Measurements from ENCODE around the gene MTRFR. TPM values are rescaled to one million over a fixed set of nuclear protein-coding genes. Genes with fewer than 3 reads are reported as not detected.

Gene MTRFR
- total RNA-seq, 2 experiments from 2014 or later: 27.7 to 27.8 TPM

GRCh38 chr12:123266679-123267277, 33.5 kb downstream of the MTRFR start:
- H3K9me3 Mint-ChIP-seq: no peaks in the 10 kb centered on the region
- intact Hi-C loops (cut with micrococcal nuclease): no loop called here
- no peaks in the 10 kb centered on the region for H3K27me3 Mint-ChIP-seq (ENCODE audit: low read depth)
- H3K4me1 Mint-ChIP-seq (ENCODE audit: low read depth): peaks cover 20% of the 10 kb centered on the region
- CTCF ChIA-PET: interaction anchor here (0.6 to 1.4 kb wide), 2 partner anchors 31 to 76 kb away, joined by 3 read pairs; no protein-coding TSS in a partner anchor
- peaks cover 4% of the 10 kb centered on the region for H3K36me3 Mint-ChIP-seq (ENCODE audit: low read depth)
- no peak for DNase-seq
- H3K27ac Mint-ChIP-seq: no peak overlapping the region
- no peak overlapping the region for H3K4me3 Mint-ChIP-seq

DNA sequence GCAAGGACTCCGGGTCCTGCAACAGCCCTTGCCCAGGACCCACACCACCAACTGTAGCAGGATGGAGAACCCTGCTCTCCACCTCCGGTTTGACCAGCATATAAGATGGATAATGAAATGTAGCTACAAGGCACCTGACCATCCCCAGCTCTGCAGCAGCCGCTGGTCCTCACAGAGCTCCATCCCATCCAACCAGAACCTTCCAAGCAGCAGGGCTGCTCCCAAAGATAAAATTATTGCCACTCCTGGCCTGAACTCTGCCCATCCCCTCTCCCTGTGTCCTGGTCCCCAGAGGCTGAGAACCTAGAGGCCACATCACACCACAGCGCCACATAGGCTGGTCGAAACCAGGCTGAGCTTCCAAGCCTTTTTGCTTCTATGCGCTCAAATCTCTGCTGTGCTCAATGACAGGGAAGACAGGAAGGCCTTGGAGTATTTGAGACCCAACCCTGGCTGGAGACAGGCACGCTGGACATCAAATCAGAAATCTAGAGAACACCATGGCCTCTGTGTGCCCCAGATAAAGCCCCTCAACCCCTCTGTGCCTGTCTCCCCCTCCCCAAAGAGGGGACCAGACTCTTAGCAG, 34.2 kb downstream of the MTRFR start:
- intact Hi-C loops (cut with micrococcal nuclease): no loop called here
- no peak overlapping the region for H3K27ac Mint-ChIP-seq
- CTCF ChIA-PET: interaction anchor here (0.6 to 0.9 kb wide), 2 partner anchors 25 to 76 kb away, joined by 3 read pairs; no protein-coding TSS in a partner anchor

GRCh38 chr12:123267991-123268843, 35.0 kb downstream of the MTRFR start:
- Mint-ChIP-seq H3K4me3 (peak overlapping the region; percentile 52), H3K4me1 (ENCODE audit: low read depth) (peaks cover 23% of the 10 kb centered on the region), H3K9me3 (no peaks in the 10 kb centered on the region), H3K36me3 (ENCODE audit: low read depth) (peaks cover 3% of the 10 kb centered on the region), H3K27ac (peak overlapping the region; percentile 56), H3K27me3 (ENCODE audit: low read depth) (no peaks in the 10 kb centered on the region)
- no peak for DNase-seq
- intact Hi-C loops (cut with micrococcal nuclease): no loop called here
- CTCF ChIA-PET: interaction anchor here (0.9 to 1.4 kb wide), 2 partner anchors 26 to 97 kb away, joined by 3 to 4 read pairs; no protein-coding TSS in a partner anchor

More for the DNA sequence above, 34.2 kb downstream of the MTRFR start:
- DNase-seq: no peak
- Mint-ChIP-seq H3K9me3 (no peaks in the 10 kb centered on the region), H3K36me3 (ENCODE audit: low read depth) (peaks cover 4% of the 10 kb centered on the region), H3K4me1 (ENCODE audit: low read depth) (peaks cover 23% of the 10 kb centered on the region), H3K27me3 (ENCODE audit: low read depth) (no peaks in the 10 kb centered on the region), H3K4me3 (no peak overlapping the region)

- intact Hi-C loops (cut with micrococcal nuclease): no loop called here
- H3K4me1 Mint-ChIP-seq (ENCODE audit: low read depth): peaks cover 23% of the 10 kb centered on the region
- CTCF ChIA-PET: interaction anchor here (1.4 to 1.6 kb wide), 2 partner anchors 31 to 97 kb away, joined by 4 to 10 read pairs; no protein-coding TSS in a partner anchor
- H3K9me3 Mint-ChIP-seq: no peaks in the 10 kb centered on the region
- no peaks in the 10 kb centered on the region for H3K27me3 Mint-ChIP-seq (ENCODE audit: low read depth)
- H3K4me3 Mint-ChIP-seq: peak overlapping the region; percentile 52
- no peak for DNase-seq
- no peak overlapping the region for H3K27ac Mint-ChIP-seq
- peaks cover 3% of the 10 kb centered on the region for H3K36me3 Mint-ChIP-seq (ENCODE audit: low read depth)
Measured at GRCh38 chr12:123268850-123269249, 35.6 kb downstream of the MTRFR start.

DNA sequence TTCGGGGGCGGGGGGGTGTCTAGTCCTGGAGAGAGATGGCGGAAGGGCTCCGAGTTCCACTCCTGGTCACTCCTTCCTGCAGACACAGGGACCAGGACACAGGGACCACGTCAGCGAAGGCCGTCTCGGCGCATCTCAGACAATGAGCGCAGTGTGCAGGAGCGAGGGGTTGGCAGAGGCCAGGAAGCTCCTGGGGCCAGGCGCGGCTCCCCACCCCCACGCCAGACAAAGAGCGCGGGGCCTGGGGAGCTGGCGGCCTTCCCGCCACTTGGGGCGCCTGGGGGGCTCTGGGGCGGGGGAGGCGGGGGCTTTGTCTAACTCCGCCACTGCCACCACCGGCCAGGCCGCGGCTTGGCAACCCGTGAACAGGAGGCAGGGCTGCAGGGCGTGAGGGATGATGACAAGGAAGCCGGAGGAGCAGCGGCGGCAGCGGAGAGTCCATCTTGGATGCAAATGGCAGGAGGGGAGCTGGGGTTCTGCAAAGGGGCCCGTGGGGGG, 36.2 kb downstream of the MTRFR start:
- CTCF ChIA-PET: interaction anchor here (1.4 to 1.6 kb wide), 2 partner anchors 32 to 96 kb away, joined by 4 to 10 read pairs; no protein-coding TSS in a partner anchor
- no peaks in the 10 kb centered on the region for H3K9me3 Mint-ChIP-seq
- H3K27me3 Mint-ChIP-seq (ENCODE audit: low read depth): no peaks in the 10 kb centered on the region
- DNase-seq: peak; percentile 68
- peaks cover 1% of the 10 kb centered on the region for H3K36me3 Mint-ChIP-seq (ENCODE audit: low read depth)
- peak overlapping the region; percentile 84 for H3K4me3 Mint-ChIP-seq
- intact Hi-C loops (cut with micrococcal nuclease): no loop called here
- no peak overlapping the region for H3K27ac Mint-ChIP-seq
- peaks cover 23% of the 10 kb centered on the region for H3K4me1 Mint-ChIP-seq (ENCODE audit: low read depth)

DNA sequence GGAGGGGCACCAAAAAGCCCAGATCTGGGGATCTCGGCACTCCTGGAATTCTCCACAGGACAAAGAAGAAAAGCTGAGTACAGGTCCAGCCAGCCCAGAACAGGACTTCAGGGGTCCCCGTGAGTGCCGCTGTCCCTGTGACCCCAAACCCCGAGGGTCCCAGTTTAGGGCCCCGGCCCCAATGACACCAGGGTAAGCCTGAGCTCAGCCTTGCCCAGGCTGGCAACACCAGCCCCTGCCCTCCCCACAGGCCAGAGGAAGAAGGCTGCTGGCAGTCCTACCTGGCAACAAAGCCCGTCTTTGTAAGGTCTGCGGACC, 36.6 kb downstream of the MTRFR start:
- no peaks in the 10 kb centered on the region for H3K9me3 Mint-ChIP-seq
- H3K4me3 Mint-ChIP-seq: peak overlapping the region; percentile 84
- peaks cover 23% of the 10 kb centered on the region for H3K4me1 Mint-ChIP-seq (ENCODE audit: low read depth)
- peak overlapping the region; percentile 74 for H3K27ac Mint-ChIP-seq
- no peaks in the 10 kb centered on the region for H3K36me3 Mint-ChIP-seq (ENCODE audit: low read depth)
- no peaks in the 10 kb centered on the region for H3K27me3 Mint-ChIP-seq (ENCODE audit: low read depth)
- CTCF ChIA-PET: interaction anchor here (1.0 to 1.6 kb wide), 3 partner anchors 32 to 96 kb away, joined by 3 to 10 read pairs (median 4); no protein-coding TSS in a partner anchor
- intact Hi-C loops (cut with micrococcal nuclease): no loop called here
- no peak for DNase-seq

DNA sequence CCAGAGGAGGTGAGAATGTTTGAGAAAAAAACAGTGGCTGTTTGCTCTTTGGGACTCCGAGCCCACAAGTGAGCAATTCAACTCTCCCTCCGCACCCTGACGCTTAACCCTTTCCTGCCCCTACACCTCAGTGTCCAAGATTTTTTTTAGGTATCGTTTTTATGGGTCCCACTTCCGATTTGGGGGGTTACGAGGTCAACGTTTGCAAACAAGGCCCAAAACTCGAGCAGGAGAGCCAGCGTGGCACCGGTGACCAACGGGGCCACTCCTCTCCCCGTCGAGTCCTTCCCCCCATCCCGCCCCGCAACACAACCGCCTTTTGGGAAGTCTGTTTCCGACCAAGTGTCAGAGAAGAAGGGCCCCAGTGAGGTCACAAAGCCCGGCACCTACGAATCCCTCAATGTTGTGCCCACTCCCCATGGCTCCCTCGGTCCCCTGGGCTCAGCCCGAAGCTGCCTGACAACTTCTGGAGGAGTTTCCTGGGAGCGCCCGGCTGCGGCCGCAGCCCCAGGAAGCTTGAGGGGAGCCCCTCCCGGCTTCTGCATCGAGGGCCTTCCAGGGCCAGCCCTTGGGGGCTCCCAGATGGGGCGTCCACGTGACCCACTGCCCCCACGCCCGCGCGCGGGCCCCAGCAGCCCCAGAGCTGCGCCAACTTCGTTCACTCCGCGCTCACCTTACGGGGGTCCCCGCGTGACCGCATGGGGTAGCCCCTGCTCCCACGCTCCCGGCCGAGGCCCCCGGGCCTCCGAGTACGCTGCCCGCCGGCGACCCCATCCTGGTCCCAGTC, 37.2 kb downstream of the MTRFR start:
- H3K4me1 Mint-ChIP-seq (ENCODE audit: low read depth): peaks cover 23% of the 10 kb centered on the region
- peak overlapping the region; percentile 84 for H3K4me3 Mint-ChIP-seq
- no peaks in the 10 kb centered on the region for H3K9me3 Mint-ChIP-seq
- CTCF ChIA-PET: interaction anchor here (0.6 to 1.6 kb wide), 3 partner anchors 33 to 311 kb away, joined by 3 to 10 read pairs (median 3); no protein-coding TSS in a partner anchor
- intact Hi-C loops (cut with micrococcal nuclease): no loop called here
- peak; percentile 44 for DNase-seq
- no peaks in the 10 kb centered on the region for H3K27me3 Mint-ChIP-seq (ENCODE audit: low read depth)
- no peaks in the 10 kb centered on the region for H3K36me3 Mint-ChIP-seq (ENCODE audit: low read depth)
- H3K27ac Mint-ChIP-seq: peak overlapping the region; percentile 74

DNA sequence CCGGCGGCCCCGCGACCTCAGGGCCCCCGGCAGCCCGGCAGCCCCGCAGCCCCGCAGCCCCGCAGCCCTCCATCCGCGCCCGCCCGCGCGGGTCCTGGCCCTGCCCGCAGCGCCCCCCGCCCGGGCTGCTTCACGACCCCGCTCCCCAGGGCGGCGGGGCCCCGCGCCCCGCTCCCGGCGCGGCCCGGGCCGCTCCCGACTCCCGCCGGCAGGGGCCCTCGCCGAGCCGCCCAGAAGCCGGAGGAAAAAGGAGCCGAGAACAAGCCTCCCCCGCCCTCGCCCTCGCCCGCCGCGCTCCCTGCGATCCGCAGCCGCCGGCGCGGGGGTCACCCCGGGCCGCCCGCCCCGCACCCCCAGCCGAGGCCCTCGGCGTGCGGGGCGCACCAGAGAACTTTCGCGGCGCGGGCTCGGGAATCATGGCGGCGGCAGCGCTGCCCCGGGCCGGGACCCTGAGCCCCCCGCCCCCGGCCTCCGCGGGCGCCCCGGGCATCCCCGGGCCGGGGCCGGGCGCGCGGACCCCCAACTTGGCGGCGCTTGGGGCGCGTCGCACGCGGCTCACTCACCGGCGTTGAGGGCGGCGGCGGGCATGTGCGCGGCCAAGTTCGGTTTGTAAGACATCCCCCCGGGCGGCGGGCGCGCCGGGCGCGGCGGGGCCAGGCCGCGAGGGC, 37.9 kb downstream of the MTRFR start:
- CTCF ChIA-PET: interaction anchor here (1.0 kb wide), 1 partner anchor 95 kb away, joined by 3 read pairs; no protein-coding TSS in a partner anchor
- no peak overlapping the region for H3K4me3 Mint-ChIP-seq

GRCh38 chr12:123273166-123273565, 39.9 kb downstream of the MTRFR start:
- CTCF ChIA-PET: interaction anchor here (0.5 to 0.6 kb wide), 2 partner anchors 11 to 87 kb away, joined by 3 to 4 read pairs; no protein-coding TSS in a partner anchor
- Mint-ChIP-seq H3K9me3 (no peaks in the 10 kb centered on the region), H3K4me3 (peak overlapping the region; percentile 29), H3K27ac (no peak overlapping the region), H3K4me1 (ENCODE audit: low read depth) (peaks cover 24% of the 10 kb centered on the region), H3K27me3 (ENCODE audit: low read depth) (no peaks in the 10 kb centered on the region), H3K36me3 (ENCODE audit: low read depth) (no peaks in the 10 kb centered on the region)
- no peak for DNase-seq
- intact Hi-C loops (cut with micrococcal nuclease): no loop called here

More for the DNA sequence above, 37.9 kb downstream of the MTRFR start:
- no peaks in the 10 kb centered on the region for H3K36me3 Mint-ChIP-seq (ENCODE audit: low read depth)
- intact Hi-C loops (cut with micrococcal nuclease): loop anchor here (1.0 kb wide), 3 partner anchors 94 to 311 kb away; partner anchors contain the start of gene KMT5A
- no peak overlapping the region for H3K27ac Mint-ChIP-seq
- DNase-seq: peak; percentile 81
- peaks cover 23% of the 10 kb centered on the region for H3K4me1 Mint-ChIP-seq (ENCODE audit: low read depth)
- H3K9me3 Mint-ChIP-seq: no peaks in the 10 kb centered on the region
- H3K27me3 Mint-ChIP-seq (ENCODE audit: low read depth): no peaks in the 10 kb centered on the region

GRCh38 chr12:123278101-123278627, 44.9 kb downstream of the MTRFR start:
- CTCF ChIA-PET: interaction anchor here (0.6 to 1.2 kb wide), 5 partner anchors 28 to 300 kb away, joined by 3 to 4 read pairs (median 3); no protein-coding TSS in a partner anchor
- peak; percentile 56 for DNase-seq
- intact Hi-C loops (cut with micrococcal nuclease): loop anchor here (1.0 to 2.0 kb wide), 2 partner anchors 27 to 437 kb away; no protein-coding TSS in a partner anchor

GRCh38 chr12:123280971-123281370, 47.7 kb downstream of the MTRFR start:
- H3K9me3 Mint-ChIP-seq: no peaks in the 10 kb centered on the region
- peaks cover 6% of the 10 kb centered on the region for H3K4me1 Mint-ChIP-seq (ENCODE audit: low read depth)
- no peak overlapping the region for H3K4me3 Mint-ChIP-seq
- CTCF ChIA-PET: no interaction called here
- DNase-seq: no peak
- no peaks in the 10 kb centered on the region for H3K27me3 Mint-ChIP-seq (ENCODE audit: low read depth)
- no peak overlapping the region for H3K27ac Mint-ChIP-seq
- no peaks in the 10 kb centered on the region for H3K36me3 Mint-ChIP-seq (ENCODE audit: low read depth)
- intact Hi-C loops (cut with micrococcal nuclease): no loop called here

More at GRCh38 chr12:123278101-123278627, 44.9 kb downstream of the MTRFR start:
- no peaks in the 10 kb centered on the region for H3K9me3 Mint-ChIP-seq
- no peaks in the 10 kb centered on the region for H3K36me3 Mint-ChIP-seq (ENCODE audit: low read depth)
- no peak overlapping the region for H3K27ac Mint-ChIP-seq
- H3K4me1 Mint-ChIP-seq (ENCODE audit: low read depth): peaks cover 6% of the 10 kb centered on the region
- H3K27me3 Mint-ChIP-seq (ENCODE audit: low read depth): no peaks in the 10 kb centered on the region
- H3K4me3 Mint-ChIP-seq: no peak overlapping the region

Data from activated naive CD4-positive, alpha-beta T cell treated with anti-CD3 and anti-CD28 coated beads for 36 hours (primary cell).